Measurements from ENCODE around the gene SUSD3.
"Not testable (repeated sequence)": the region's sequence is repeated elsewhere in the genome, so short reads cannot be mapped to it uniquely, and the experiment has no call there.

Gene SUSD3

GRCh38 chr9:93058355-93059010 lies at the start of gene SUSD3:
Gene SUSD3, plus strand, starts transcription at chr9:93058701. Its CDS starts 42 bp downstream, at chr9:93058743.
- DNase-seq (ENCODE audit: low read depth) = peak; percentile 55

- DNase-seq (ENCODE audit: low read depth) = no peak
Measured at GRCh38 chr9:93009337-93010015, 49.0 kb upstream of the SUSD3 start.

GRCh38 chr9:93010056-93010455 lies 48.4 kb upstream of the SUSD3 start:
- DNase-seq (ENCODE audit: low read depth) = no peak

GRCh38 chr9:93010704-93011103 lies 47.8 kb upstream of the SUSD3 start:
- DNase-seq (ENCODE audit: low read depth) = no peak

DNA sequence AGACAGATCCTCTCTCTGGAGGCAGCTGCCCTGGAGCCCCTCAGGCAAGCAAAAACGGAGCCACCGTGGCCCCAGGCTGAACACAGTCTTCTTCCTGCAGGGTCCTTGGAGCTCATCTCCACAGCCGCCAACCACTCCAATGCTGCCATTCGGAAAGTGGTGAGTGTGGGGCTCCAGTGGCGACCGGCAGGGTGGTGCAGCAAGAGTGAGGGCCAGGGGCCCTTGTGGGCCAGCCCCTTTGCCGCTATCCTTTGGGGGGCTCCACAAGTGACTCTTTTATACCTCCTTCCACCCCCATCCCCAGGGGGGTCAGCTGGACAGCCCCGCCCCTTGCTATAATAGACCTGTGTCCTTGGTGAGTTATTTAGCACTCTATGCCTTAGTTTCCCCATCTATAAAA lies 47.4 kb upstream of the SUSD3 start:
- no peak for DNase-seq (ENCODE audit: low read depth)

GRCh38 chr9:93012963-93013855 lies 45.3 kb upstream of the SUSD3 start:
- DNase-seq (ENCODE audit: low read depth) = no peak

GRCh38 chr9:93013856-93014582 lies 44.5 kb upstream of the SUSD3 start:
- no peak for DNase-seq (ENCODE audit: low read depth)

- not testable (repeated sequence) for DNase-seq (ENCODE audit: low read depth)
Measured at GRCh38 chr9:93015190-93015589, 43.3 kb upstream of the SUSD3 start.

- DNase-seq (ENCODE audit: low read depth) = no peak
Measured at GRCh38 chr9:93017621-93018020, 40.9 kb upstream of the SUSD3 start.

- no peak for DNase-seq (ENCODE audit: low read depth)
Measured at GRCh38 chr9:93020151-93020550, 38.4 kb upstream of the SUSD3 start.

GRCh38 chr9:93020771-93021670 lies 37.5 kb upstream of the SUSD3 start:
- DNase-seq (ENCODE audit: low read depth) = no peak

- no peak for DNase-seq (ENCODE audit: low read depth)
Measured at GRCh38 chr9:93022066-93022465, 36.4 kb upstream of the SUSD3 start.

DNA sequence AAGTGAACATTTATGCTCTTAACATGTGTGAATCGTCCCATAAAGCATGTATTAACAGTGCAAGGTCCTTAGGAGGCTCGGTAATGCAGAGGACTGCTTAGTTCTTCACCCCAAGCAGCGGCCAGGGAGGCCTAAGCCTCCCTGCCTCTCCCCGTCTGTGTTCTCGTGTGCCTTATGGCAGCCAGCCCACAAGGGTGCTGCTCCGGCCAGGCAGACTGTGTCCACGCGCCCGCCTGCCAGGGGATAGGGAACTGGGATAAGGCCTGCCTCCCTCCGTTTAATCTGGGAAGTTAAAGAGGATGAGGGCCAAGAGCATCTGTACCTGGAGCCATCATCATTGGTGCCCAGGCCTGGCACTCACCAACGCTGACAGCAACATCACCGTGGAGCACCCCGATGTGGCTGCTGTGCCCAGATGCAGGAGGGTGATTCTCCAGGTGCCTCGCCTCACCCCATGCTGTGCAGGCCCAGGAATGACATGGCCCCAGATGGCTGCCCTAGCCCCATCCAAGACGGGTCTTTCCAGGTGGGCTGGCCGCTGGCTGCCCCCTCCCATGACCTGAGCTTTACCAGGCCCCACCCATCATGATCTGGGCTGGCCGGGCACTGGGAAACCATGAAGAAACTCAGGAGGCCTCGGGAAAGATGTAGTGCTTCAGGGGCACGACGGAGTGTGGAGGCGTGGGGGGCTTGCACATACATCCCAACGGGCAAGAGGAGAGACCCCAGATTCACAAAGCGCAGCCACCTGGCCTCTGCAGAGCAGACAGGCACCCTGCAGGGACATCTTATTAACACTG lies 35.6 kb upstream of the SUSD3 start:
- no peak for DNase-seq (ENCODE audit: low read depth)

- no peak for DNase-seq (ENCODE audit: low read depth)
Measured at GRCh38 chr9:93023521-93023815, 35.0 kb upstream of the SUSD3 start.

- no peak for DNase-seq (ENCODE audit: low read depth)
Measured at GRCh38 chr9:93024646-93024910, 33.9 kb upstream of the SUSD3 start.

- no peak for DNase-seq (ENCODE audit: low read depth)
Measured at GRCh38 chr9:93024986-93025630, 33.4 kb upstream of the SUSD3 start.

DNA sequence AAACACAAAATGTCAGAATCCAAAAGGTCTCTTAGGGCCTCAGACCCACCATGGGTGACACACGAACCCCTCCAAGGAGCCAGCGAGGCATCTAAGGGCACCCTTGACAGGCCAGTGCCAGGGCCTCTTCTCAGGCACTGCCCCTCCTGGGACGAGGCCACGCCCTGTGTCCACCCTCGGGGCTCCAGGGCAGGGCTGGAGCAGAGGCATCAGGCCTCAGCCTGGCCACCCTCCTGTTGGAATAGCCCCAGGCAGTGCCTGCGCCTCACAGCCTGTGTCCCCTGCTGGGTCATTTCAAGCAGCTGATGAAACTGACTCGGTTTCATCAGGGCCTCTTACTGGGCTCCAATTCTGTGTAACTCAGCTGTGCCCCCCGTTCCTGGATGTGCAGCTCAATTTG lies 32.8 kb upstream of the SUSD3 start:
- DNase-seq (ENCODE audit: low read depth) = no peak

DNA sequence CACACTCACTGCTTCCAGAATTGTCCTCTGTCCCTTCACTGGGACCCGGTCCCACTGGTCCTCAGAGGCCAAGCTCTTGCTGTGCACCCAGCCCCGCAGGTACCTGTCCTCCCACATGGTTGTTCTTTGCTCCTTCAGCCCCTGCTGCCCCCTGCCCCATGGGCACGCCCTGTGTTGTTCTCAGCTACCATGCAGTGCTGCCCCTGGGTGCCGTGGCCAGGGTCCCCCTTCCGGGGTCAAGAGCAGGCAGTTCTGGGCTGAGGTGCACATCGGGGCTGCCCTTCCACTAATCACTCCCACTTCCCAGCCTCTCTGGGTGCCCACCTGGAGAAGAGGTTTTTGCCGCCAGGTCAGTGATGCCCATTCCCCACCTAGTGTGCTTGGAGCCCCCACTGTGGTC lies 31.9 kb upstream of the SUSD3 start:
- DNase-seq (ENCODE audit: low read depth) = no peak

- no peak for DNase-seq (ENCODE audit: low read depth)
Measured at GRCh38 chr9:93027750-93028149, 30.8 kb upstream of the SUSD3 start.

DNA sequence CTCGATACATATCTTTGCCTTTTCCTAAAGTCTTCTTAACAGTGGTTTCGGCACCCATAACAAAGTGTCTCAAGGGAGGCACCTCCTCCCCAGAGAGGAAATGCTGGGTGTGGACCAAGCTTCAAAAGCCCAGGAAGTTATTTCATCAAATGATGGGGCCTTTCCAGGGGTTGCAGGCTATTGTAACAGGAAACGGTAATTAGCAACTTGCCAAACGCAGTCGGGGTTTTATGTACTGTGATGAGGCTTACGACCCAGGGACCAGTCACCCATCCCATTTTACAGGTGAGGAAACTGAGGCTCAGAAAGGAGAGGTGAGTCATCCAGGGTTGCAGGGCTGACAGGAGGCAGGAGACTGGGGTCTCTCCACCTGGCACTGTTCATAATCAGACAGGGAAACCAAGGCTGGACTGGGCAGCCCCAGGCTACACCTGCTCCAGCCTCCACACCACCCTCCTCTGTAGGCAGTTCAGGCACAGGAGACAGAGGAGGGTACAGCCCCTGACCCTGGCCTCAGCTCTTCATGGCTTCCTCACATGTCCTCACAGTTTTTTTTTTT lies 30.0 kb upstream of the SUSD3 start:
- peak; percentile 29 for DNase-seq (ENCODE audit: low read depth)

All from stimulated activated CD8-positive, alpha-beta memory T cell treated with anti-CD3 and anti-CD28 coated beads, Interleukin-12 subunit alpha, Interleukin-12 subunit beta, amount 100 ng/mL, for 4 hours (primary cell).